HG03342 (cell line): ENCODE data around the gene TRIM24.
"Not testable (repeated sequence)": the region's sequence is repeated elsewhere in the genome, so short reads cannot be mapped to it uniquely, and the experiment has no call there.

Source experiments
- ATAC-seq: cut with Tn5 transposase; IDR thresholded peaks from one replicate; pipeline ENCODE4 v1.9.1; 2021; ENCODE audit warnings: mild to moderate bottlenecking, moderate library complexity; ENCODE audit not compliant: unreplicated experiment

TRIM24 gene

GRCh38 chr7:138525757-138526156 lies 65.7 kb downstream of the TRIM24 start:
- ATAC-seq, result no peak

- ATAC-seq, result no peak
These were observed 67.7 kb downstream of the TRIM24 start for GRCh38 chr7:138527746-138528223.

DNA sequence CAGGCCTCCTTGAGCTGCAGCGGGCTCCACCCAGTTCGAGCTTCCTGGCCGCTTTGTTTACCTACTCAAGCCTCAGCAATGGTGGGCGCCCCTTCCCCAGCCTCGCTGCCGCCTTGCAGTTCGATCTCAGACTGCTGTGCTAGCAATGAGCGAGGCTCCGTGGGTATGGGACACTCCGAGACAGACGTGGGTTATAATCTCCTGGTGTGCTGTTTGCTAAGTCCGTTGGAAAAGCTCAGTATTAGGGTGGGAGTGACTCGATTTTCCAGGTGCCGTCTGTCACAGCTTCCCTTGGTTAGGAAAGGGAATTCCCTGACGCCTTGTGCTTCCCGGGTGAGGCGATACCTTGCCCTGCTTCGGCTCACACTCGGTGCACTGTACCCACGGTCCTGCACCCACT lies 76.8 kb downstream of the TRIM24 start:
- ATAC-seq, result not testable (repeated sequence)

DNA sequence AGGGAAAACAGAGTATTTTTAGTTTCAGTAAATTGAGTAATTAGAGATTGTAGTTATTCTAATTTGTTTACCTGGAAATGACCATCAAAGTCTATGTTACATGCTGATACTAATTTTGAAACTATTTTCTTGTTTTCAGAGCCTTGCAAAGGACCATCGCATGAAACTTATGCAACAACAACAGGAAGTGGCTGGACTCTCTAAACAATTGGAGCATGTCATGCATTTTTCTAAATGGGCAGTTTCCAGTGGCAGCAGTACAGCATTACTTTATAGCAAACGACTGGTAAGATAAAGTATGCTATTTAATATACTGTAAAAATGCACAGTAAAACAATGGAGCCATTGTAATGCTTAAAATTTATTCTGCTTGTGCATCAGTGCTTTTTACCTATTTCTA lies 78.5 kb downstream of the TRIM24 start:
- ATAC-seq, result no peak

- no peak for ATAC-seq
These were observed 79.1 kb downstream of the TRIM24 start for GRCh38 chr7:138538997-138539644.

- ATAC-seq, result peak; percentile 96
These were observed 82.1 kb downstream of the TRIM24 start for GRCh38 chr7:138542183-138542582.

DNA sequence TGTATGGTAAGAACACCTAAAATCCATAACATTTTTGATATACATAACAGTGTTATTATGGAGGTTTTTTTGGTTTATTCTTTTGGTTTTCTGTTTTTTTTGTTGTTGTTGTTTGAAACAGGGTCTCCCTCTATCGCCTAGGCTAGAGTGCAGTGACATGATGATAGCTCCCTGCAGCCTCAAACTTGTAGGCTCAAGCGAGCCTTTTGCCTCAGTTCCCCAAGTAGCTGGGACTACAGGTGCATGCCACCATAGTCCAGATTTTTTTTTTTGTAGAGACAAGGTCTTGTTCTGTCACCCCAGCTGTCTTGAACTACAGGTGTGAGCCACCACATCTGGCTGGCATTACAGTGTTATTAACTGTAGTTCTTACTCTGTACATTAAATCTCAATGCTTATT lies 83.7 kb downstream of the TRIM24 start:
- ATAC-seq, result no peak

DNA sequence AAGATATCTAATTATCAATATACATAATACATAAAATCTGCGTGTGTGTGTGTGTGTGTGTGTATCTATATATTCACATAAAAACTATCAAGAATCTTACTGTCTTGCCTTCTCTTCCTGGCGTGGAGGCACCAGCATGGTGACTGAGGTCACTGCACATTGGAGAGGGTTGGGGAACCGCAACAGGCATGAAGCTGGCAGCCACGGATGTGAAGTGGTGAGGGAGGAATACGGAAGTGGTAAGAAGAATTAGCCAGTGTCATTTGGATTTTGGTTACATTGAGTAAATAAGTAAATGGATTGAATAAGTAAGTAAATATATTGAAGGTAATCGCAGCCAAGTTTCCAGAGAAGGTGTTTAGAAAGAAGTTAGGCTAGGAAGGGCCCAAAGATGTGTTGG lies 85.1 kb downstream of the TRIM24 start:
- ATAC-seq, result no peak

DNA sequence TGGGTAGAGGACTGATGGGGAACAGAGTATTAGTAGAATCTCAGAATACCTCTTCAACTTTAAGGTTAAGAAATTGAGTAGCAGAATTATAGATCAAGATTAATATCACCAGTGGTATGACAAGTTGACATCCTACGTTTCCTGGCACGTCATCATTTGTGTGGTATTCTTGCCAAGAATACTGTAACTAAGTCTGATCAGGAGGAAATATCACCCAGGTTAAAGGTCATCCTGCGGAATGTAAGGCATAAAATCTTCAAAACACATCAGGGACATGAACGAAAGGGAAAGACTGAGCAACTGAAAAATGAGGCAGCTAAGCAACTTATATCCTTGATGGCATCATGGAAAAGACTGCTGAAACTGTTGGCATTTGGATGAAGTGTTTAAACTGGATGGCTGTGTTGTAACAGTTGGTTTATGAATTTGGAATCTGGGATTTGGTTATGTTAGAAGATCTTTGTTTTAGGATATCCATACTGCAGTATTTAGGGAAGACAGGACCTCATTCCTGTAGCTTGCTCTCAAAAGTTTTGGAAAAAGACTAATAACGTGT lies 86.1 kb downstream of the TRIM24 start:
- no peak for ATAC-seq

- no peak for ATAC-seq
These were observed 86.8 kb downstream of the TRIM24 start for GRCh38 chr7:138546829-138547228.

- ATAC-seq, result no peak
These were observed 89.0 kb downstream of the TRIM24 start for GRCh38 chr7:138549082-138549481.

DNA sequence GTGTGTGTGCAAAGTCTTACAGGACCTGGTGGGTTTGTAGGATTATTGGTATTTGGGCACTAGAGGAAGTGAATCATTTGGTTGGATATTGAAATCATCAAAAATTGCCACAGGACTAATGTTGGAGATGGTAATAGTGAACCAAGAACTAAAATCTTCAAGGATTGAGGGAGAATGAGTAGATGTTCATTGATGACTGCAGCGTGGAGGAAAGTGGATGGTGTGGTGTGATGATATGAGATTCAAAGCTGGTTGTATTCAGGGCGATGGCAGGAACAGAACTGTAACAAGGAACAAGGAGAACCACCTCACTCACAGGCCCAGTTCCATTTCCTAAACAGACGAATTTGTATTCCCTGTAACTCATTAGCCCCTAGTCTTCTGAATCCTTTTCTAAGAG lies 90.3 kb downstream of the TRIM24 start:
- ATAC-seq, result no peak

- ATAC-seq, result no peak
These were observed 91.0 kb downstream of the TRIM24 start for GRCh38 chr7:138551102-138551501.

DNA sequence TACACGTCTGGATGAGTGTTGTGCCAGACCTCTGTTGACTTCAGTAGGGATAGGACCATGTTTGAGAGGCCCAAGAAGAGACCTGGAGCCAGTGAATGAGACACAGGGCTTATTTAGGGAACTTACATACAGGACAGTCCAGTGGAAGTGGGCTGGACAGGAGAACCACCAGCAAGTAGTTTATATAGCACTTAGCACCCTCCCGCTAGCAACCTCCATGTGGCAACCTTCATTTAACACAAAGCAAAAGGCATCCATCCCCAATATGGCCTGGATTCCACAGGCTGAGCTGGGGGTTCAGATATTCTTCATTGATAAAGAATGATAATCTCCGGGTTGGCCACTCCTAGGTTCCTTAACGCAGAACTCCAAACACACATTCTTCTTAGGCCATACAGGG lies 93.7 kb downstream of the TRIM24 start:
- no peak for ATAC-seq

GRCh38 chr7:138554674-138555073 lies 94.6 kb downstream of the TRIM24 start:
- ATAC-seq, result no peak

DNA sequence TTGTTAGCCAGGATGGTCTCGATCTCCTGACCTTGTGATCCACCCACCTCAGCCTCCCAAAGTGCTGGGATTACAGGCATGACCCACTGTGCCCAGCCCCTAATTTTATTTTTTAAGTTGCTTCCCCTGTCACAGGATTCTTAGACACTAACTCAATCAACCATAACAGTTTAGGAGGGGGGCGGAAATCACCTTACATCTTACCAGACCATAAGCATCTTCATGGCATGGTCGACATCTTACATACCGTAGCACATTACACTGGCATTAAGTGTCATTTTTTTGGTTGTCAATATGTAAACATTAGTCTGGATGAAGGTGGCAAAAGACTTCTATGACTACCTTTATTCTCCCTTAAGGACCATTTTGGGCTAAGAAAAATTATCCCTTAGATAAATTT lies 95.6 kb downstream of the TRIM24 start:
- no peak for ATAC-seq

GRCh38 chr7:138556771-138557484 lies 96.9 kb downstream of the TRIM24 start:
- no peak for ATAC-seq

DNA sequence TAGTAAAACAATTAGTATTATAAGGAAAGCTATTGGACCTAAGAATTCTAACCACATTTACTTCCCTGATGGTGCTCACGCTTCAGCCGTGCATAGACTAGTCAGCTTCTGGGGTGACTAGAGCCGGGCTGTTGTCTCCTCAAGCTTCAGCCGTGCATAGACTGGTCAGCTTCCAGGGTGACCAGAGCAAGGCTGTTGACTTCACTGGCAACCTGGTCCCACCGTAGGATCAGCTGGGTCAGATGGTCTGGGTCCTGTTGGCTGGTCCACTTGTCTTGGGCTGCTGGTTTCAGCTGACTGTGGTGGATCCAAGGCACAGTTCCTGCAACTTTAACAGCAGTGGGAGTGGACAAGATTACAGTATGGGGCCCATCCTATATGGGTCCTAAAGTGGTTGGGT lies 99.4 kb downstream of the TRIM24 start:
- ATAC-seq, result no peak

DNA sequence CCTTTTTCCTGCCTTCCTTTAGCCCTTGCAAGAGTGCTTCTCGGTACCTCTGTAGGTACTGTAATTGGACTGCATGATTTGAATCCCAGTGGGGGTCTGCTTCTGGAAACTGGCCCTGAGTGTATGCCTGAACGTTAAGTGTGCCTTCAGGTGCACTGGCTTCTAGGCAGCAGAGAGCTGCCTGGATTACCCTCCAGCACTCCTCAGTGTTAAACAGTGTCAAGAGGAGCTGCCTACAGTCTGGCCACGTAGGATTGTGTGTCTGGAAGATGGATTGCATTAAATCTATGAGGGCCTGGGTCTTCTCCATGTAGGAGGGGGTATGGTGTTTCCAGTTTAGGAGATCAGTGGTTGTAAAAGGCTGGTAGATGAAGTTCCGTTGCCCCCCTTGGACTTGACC lies 103.7 kb downstream of the TRIM24 start:
- ATAC-seq, result no peak

DNA sequence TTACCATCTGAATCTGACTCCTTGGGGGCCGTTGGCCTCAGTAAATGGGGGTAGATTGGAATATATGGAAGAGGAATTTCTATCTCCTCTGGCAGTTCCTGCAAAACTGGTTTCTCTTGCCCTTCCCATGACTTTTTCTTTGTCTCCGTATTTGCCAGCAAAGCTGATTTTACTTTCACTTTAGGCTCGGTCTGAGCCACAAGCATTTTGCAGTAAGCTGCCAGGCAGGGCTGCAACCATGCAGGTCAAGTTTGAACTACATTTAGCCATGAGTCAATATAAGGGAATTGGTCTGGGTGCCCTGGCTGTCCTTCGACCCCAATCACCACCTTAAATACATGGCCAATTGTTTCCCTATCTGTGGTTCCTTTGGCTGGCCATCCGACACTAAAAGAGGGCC lies 104.3 kb downstream of the TRIM24 start:
- no peak for ATAC-seq

- no peak for ATAC-seq
These were observed 105.0 kb downstream of the TRIM24 start for GRCh38 chr7:138565071-138565450.

GRCh38 chr7:138565451-138566114 lies 105.5 kb downstream of the TRIM24 start:
- ATAC-seq, result no peak
